Spinal cord (tissue), 10 donors: Measurements from ENCODE around the gene UBE2G1. TPM values are rescaled to one million over a fixed set of nuclear protein-coding genes. Genes with fewer than 3 reads are reported as not detected.
A peak's percentile ranks its signal among the peaks of the same experiment; 100 is the strongest.
"Not testable (repeated sequence)": the region's sequence is repeated elsewhere in the genome, so short reads cannot be mapped to it uniquely, and the experiment has no call there.

Experiments used
- DNase-seq, 6 donors: peaks; one replicate each; pipeline versions ENCODE4 v3.0.0 to v3.0.0-alpha.2; 2013 to 2015; ENCODE audit warnings: low spot score in 6 of 6, low read depth in 4 of 6
- H3K27ac ChIP-seq: one replicate; pipeline ENCODE4 v1.5.1; 2013; ENCODE audit warnings: low read depth, low read length, control low read depth
- H3K27me3 ChIP-seq: one replicate; pipeline ENCODE4 v1.6.1; 2013; ENCODE audit warnings: low read length; ENCODE audit not compliant: control insufficient read depth, insufficient read depth
- H3K36me3 ChIP-seq: one replicate; pipeline ENCODE4 v1.6.1; 2013; ENCODE audit warnings: low read length; ENCODE audit not compliant: control insufficient read depth, insufficient read depth
- H3K4me1 ChIP-seq: one replicate; pipeline ENCODE4 v1.6.1; 2013; ENCODE audit warnings: low read length; ENCODE audit not compliant: control insufficient read depth, insufficient read depth
- H3K4me3 ChIP-seq: one replicate; pipeline ENCODE4 v1.5.1; 2013; ENCODE audit warnings: low read depth, low read length, control low read depth
- H3K9me3 ChIP-seq: one replicate; pipeline ENCODE4 v1.6.1; 2013; ENCODE audit warnings: low read length; ENCODE audit not compliant: control insufficient read depth, insufficient read depth
- WGBS: methylation state at CpG from one replicate; pipeline ENCODE4 v1.1.5; 2013; ENCODE audit warnings: missing lambda C conversion rate; ENCODE audit not compliant: insufficient coverage; 5-methylcytosine and 5-hydroxymethylcytosine counted together
- polyA plus RNA-seq, 2 donors: library from polyadenylated mRNA; unstranded; fragments of 120-200 nt; gene quantifications; one replicate each; pipeline ENCODE4 v1.2.1, GENCODE V29; 2013; ENCODE audit not compliant: insufficient read length in 2 of 2
- total RNA-seq, 2 donors: library from RNA; depleted of rRNA in 1 of 2; stranded (reverse); fragments of 120-200 nt in 1 of 2; fragments of >200 nt in 1 of 2; gene quantifications; one replicate each; pipeline versions ENCODE4 v1.2.3 to v1.2.4, GENCODE V29; 2013 to 2014
- donor health status: healthy.

The UBE2G1 gene
- total and polyA plus RNA-seq, 4 donors, result 40.3 to 73.4 (median 59.1) TPM

- Histone ChIP-seq H3K27me3 (no peaks in the 10 kb centered on the region), H3K4me3 (no peak overlapping the region), H3K27ac (no peak overlapping the region), H3K36me3 (no peaks in the 10 kb centered on the region), H3K4me1 (peaks cover 4% of the 10 kb centered on the region), H3K9me3 (no peaks in the 10 kb centered on the region)
- peak in 1 of 6 donors; percentile 3 for DNase-seq
- no CpG with 5 or more reads among the region's 1 CpG for WGBS
These were observed 12.2 kb upstream of the UBE2G1 start for GRCh38 chr17:4378626-4379025.

GRCh38 chr17:4377247-4377646 lies 10.8 kb upstream of the UBE2G1 start:
- H3K27me3 ChIP-seq, DNase-seq, H3K4me1 ChIP-seq, H3K27ac ChIP-seq, H3K4me3 ChIP-seq, H3K36me3 ChIP-seq, H3K9me3 ChIP-seq: not testable (repeated sequence)
- 92% methylated on average over 7 of the region's 7 CpGs for WGBS

GRCh38 chr17:4375796-4376440 lies 9.4 kb upstream of the UBE2G1 start:
- H3K27ac ChIP-seq, DNase-seq, H3K9me3 ChIP-seq, H3K36me3 ChIP-seq, H3K4me3 ChIP-seq, H3K27me3 ChIP-seq, H3K4me1 ChIP-seq: not testable (repeated sequence)
- 84% methylated on average over 6 of the region's 14 CpGs for WGBS

- DNase-seq, result no peak
- no peaks in the 10 kb centered on the region for H3K27me3 ChIP-seq
- no peaks in the 10 kb centered on the region for H3K36me3 ChIP-seq
- no peaks in the 10 kb centered on the region for H3K9me3 ChIP-seq
- 77% methylated on average over 6 of the region's 7 CpGs for WGBS
- H3K4me1 ChIP-seq, result no peaks in the 10 kb centered on the region
- no peak overlapping the region for H3K27ac ChIP-seq
- H3K4me3 ChIP-seq, result no peak overlapping the region
These were observed 8.7 kb upstream of the UBE2G1 start for GRCh38 chr17:4375039-4375748.

- WGBS, result 90% methylated on average over 16 of the region's 16 CpGs
- Histone ChIP-seq H3K27me3 (no peaks in the 10 kb centered on the region), H3K4me1 (peaks cover 11% of the 10 kb centered on the region), H3K27ac (no peak overlapping the region), H3K9me3 (no peaks in the 10 kb centered on the region), H3K36me3 (no peaks in the 10 kb centered on the region), H3K4me3 (no peak overlapping the region)
- DNase-seq, result no peak
These were observed 3.2 kb upstream of the UBE2G1 start for GRCh38 chr17:4369557-4370230.

GRCh38 chr17:4368341-4368740 lies 1.9 kb upstream of the UBE2G1 start:
- WGBS, result 81% methylated on average over 4 of the region's 5 CpGs
- no peaks in the 10 kb centered on the region for H3K9me3 ChIP-seq
- no peaks in the 10 kb centered on the region for H3K27me3 ChIP-seq
- no peaks in the 10 kb centered on the region for H3K36me3 ChIP-seq
- peaks cover 20% of the 10 kb centered on the region for H3K4me1 ChIP-seq
- H3K4me3 ChIP-seq, result no peak overlapping the region
- H3K27ac ChIP-seq, result no peak overlapping the region
- DNase-seq, result no peak

- WGBS, result 100% methylated on average over 4 of the region's 10 CpGs
- peak overlapping the region; percentile 90 for H3K27ac ChIP-seq
- H3K4me3 ChIP-seq, result peak overlapping the region; percentile 53
These were observed 702 bp upstream of the UBE2G1 start for GRCh38 chr17:4367177-4367576.

GRCh38 chr17:4365628-4366326 lies 698 bp downstream of the UBE2G1 start:
- Histone ChIP-seq H3K9me3 (no peaks in the 10 kb centered on the region), H3K4me1 (peaks cover 23% of the 10 kb centered on the region), H3K36me3 (no peaks in the 10 kb centered on the region), H3K27ac (peak overlapping the region; percentile 52), H3K4me3 (peak overlapping the region; percentile 53), H3K27me3 (no peaks in the 10 kb centered on the region)
- peak in 4 of 6 donors; percentile 11 to 68 (median 32) for DNase-seq
- WGBS, result 0% methylated on average over 73 of the region's 82 CpGs

More at GRCh38 chr17:4367177-4367576, 702 bp upstream of the UBE2G1 start:
- not testable (repeated sequence) for H3K27me3 ChIP-seq, DNase-seq, H3K36me3 ChIP-seq, H3K9me3 ChIP-seq
- H3K4me1 ChIP-seq, result peaks cover 20% of the 10 kb centered on the region

GRCh38 chr17:4365103-4365627 lies 1.3 kb downstream of the UBE2G1 start:
- H3K9me3 ChIP-seq, result no peaks in the 10 kb centered on the region
- no peaks in the 10 kb centered on the region for H3K36me3 ChIP-seq
- H3K27me3 ChIP-seq, result no peaks in the 10 kb centered on the region
- H3K4me1 ChIP-seq, result peaks cover 23% of the 10 kb centered on the region
- peak; percentile 78 to 98 (median 86) for DNase-seq
- peak overlapping the region; percentile 53 for H3K4me3 ChIP-seq
- WGBS, result under 1% methylated on average over 35 of the region's 38 CpGs
- peak overlapping the region; percentile 64 for H3K27ac ChIP-seq
